Panc1 (cell line): ENCODE data around the gene MVD. TPM values are rescaled to one million over a fixed set of nuclear protein-coding genes. Genes with fewer than 3 reads are reported as not detected.

Experiments used
- ATAC-seq: fragments of 200-7000 bp; cut with Tn5 transposase; 2 replicates; pipeline ENCODE4 v1.9.1; 2020; ENCODE audit warnings: mild to moderate bottlenecking, moderate library complexity
- BruUV-seq: library from RNA; stranded (reverse); fragments of 400-500 nt; replicated peaks from 2 replicates; lab custom pipeline; 2021; lab: Mats Ljungman, UMichigan
- CTCF ChIA-PET: fragments of 300-600 bp; sonication (Branson Sonifier 250); formaldehyde crosslinking; loops from one replicate; lab custom pipeline; 2022; ENCODE audit warnings: antibody characterized with exemption; lab: Charles Lee
- POLR2A ChIA-PET: fragments of 300-600 bp; sonication (Branson Sonifier 250); formaldehyde crosslinking; loops from one replicate; lab custom pipeline; 2022; ENCODE audit warnings: antibody characterized with exemption; lab: Charles Lee
- DNase-seq: peaks from one replicate; pipeline ENCODE4 v3.0.0-alpha.2; 2010; ENCODE audit warnings: low read depth, low spot score
- H3K27ac ChIP-seq: 2 replicates; pipeline ENCODE4 v1.5.1; 2011; ENCODE audit warnings: mild to moderate bottlenecking, low read length, inconsistent platforms
- H3K27me3 ChIP-seq: fragments of 200-500 bp; sonication (Bioruptor generic); 2 replicates; pipeline ENCODE4 v1.6.0; 2014; ENCODE audit warnings: low read length, inconsistent platforms; ENCODE audit not compliant: control insufficient read depth, insufficient read depth
- H3K36me3 ChIP-seq: fragments of 200-500 bp; sonication (Bioruptor generic); 2 replicates; pipeline ENCODE4 v1.5.1; 2014; ENCODE audit warnings: inconsistent platforms, mild to moderate bottlenecking, low read length, moderate library complexity; ENCODE audit not compliant: control insufficient read depth, insufficient read depth
- H3K4me1 ChIP-seq: 2 replicates; pipeline ENCODE4 v1.5.1; 2011; ENCODE audit warnings: inconsistent platforms, mild to moderate bottlenecking, low read length, moderate library complexity; ENCODE audit not compliant: control insufficient read depth, insufficient read depth
- H3K4me3 ChIP-seq, 2 experiments: 2 replicates each; pipeline ENCODE4 v1.5.1; 2011 to 2012; ENCODE audit warnings: low read depth in 2 of 2, low read length in 2 of 2, mild to moderate bottlenecking in 2 of 2, inconsistent platforms in 1 of 2, moderate library complexity in 1 of 2
- H3K9me3 ChIP-seq: fragments of 200-500 bp; sonication (Bioruptor generic); 2 replicates; pipeline ENCODE4 v1.5.1; 2014; ENCODE audit warnings: low read depth, mild to moderate bottlenecking, inconsistent platforms, low read length, moderate library complexity; ENCODE audit not compliant: control insufficient read depth, insufficient read depth
- POLR2AphosphoS5 ChIP-seq: IDR thresholded peaks from 2 replicates; pipeline ENCODE4 v1.6.1; 2012; ENCODE audit warnings: mild to moderate bottlenecking, low read depth, low read length, moderate library complexity
- REST ChIP-seq, 2 experiments: IDR thresholded peaks; 2 replicates each; pipeline ENCODE4 v1.6.1; 2011 to 2012; ENCODE audit warnings: low read depth in 2 of 2, control low read depth in 1 of 2, low read length in 1 of 2, mild to moderate bottlenecking in 1 of 2, moderate library complexity in 1 of 2; ENCODE audit not compliant: insufficient read depth in 1 of 2
- SIN3A ChIP-seq: IDR thresholded peaks from 2 replicates; pipeline ENCODE4 v1.6.1; 2012; ENCODE audit warnings: low read depth, mild to moderate bottlenecking, low read length, moderate library complexity, borderline replicate concordance; ENCODE audit not compliant: insufficient read depth
- TCF7L2 ChIP-seq: IDR thresholded peaks from 2 replicates; pipeline ENCODE4 v1.6.1; 2011; ENCODE audit warnings: mild to moderate bottlenecking, low read depth, low read length, inconsistent platforms
- in situ Hi-C: cut with HindIII; loops from 2 replicates; pipeline ENCODE4 v1.10.0; 2016; ENCODE audit warnings: low sequenced_read_pairs, low pct_unique_long_range_greater_than_20kb
- intact Hi-C: fragments of 100-400 bp; cut with micrococcal nuclease; formaldehyde crosslinking; loops from one replicate; pipeline ENCODE4 v1.10.0; 2022; ENCODE audit not compliant: unreplicated experiment
- total RNA-seq: library from RNA; stranded (reverse); gene quantifications from one replicate; pipeline ENCODE4 v1.2.1, GENCODE V29; 2021; ENCODE audit not compliant: unreplicated experiment
- TF ChIP-seq, protein P1 (sequence below): fragments of 450-650 bp; IDR thresholded peaks from 2 replicates; pipeline ENCODE4 v1.5.1; 2017; ENCODE audit warnings: mild to moderate bottlenecking

MVD gene
- total RNA-seq, 1 experiment from 2014 or later = 96.8 TPM

- TF ChIP-seq SIN3A (no peak), TCF7L2 (no peak), REST (IDR thresholded peaks at IDR 0.05; ENCODE audit: insufficient read depth in 1 of 2, low read depth in 2 of 2, low read length in 1 of 2) (no peak), POLR2AphosphoS5 (no peak)
- TF ChIP-seq, protein P1, sequence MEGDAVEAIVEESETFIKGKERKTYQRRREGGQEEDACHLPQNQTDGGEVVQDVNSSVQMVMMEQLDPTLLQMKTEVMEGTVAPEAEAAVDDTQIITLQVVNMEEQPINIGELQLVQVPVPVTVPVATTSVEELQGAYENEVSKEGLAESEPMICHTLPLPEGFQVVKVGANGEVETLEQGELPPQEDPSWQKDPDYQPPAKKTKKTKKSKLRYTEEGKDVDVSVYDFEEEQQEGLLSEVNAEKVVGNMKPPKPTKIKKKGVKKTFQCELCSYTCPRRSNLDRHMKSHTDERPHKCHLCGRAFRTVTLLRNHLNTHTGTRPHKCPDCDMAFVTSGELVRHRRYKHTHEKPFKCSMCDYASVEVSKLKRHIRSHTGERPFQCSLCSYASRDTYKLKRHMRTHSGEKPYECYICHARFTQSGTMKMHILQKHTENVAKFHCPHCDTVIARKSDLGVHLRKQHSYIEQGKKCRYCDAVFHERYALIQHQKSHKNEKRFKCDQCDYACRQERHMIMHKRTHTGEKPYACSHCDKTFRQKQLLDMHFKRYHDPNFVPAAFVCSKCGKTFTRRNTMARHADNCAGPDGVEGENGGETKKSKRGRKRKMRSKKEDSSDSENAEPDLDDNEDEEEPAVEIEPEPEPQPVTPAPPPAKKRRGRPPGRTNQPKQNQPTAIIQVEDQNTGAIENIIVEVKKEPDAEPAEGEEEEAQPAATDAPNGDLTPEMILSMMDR = no peak
- DNase-seq = no peak
- no TSS peak for BruUV-seq
- H3K27ac ChIP-seq = no peak overlapping the region
- POLR2A ChIA-PET = no interaction called here
- no peaks in the 10 kb centered on the region for H3K27me3 ChIP-seq
- H3K4me3 ChIP-seq = no peak overlapping the region
- no peaks in the 10 kb centered on the region for H3K9me3 ChIP-seq
- H3K36me3 ChIP-seq = no peaks in the 10 kb centered on the region
- no peak for ATAC-seq
- CTCF ChIA-PET = no interaction called here
- in situ Hi-C loops = no loop called here
- no peaks in the 10 kb centered on the region for H3K4me1 ChIP-seq
- intact Hi-C loops = no loop called here
Observed at GRCh38 chr16:88636488-88637265, 26.2 kb downstream of the MVD start.

DNA sequence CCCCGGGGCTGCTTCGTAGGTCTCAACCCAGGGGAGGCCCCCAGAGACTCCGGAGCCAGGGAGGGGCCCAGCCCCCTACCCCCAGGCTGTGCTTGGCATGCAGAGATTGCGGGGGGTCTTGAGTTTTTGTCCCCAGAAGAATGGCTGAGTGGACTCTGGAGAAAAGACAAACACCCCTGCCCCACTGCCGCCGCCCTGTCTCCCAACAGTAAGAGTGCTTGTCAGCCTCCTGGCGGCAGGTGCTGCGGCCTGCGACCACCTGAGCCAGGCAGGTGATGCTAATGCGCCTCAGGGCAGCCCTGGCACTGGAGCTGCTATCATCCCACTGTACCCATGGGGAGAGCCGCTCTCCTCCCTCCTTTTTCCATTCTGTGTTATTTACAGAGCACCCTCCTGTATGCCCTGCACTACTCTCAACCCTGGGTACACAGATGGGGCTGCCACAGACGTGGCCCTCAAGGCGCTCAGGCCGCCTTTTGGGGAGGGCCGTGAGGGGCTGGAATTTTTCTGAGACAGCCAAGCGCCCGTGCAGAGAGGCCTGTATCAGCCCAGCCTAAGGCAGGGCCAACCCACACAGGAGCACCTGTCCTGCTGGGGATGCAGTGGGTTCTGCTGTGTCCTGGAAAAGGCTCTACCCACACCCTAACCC is 27.1 kb downstream of the MVD start:
- no peak for TF ChIP-seq REST (IDR thresholded peaks at IDR 0.05; ENCODE audit: insufficient read depth in 1 of 2, low read depth in 2 of 2, low read length in 1 of 2)
- no peak for TF ChIP-seq SIN3A
- TF ChIP-seq TCF7L2 = no peak
- TF ChIP-seq, protein P1 = no peak
- no peak for TF ChIP-seq POLR2AphosphoS5
- DNase-seq = no peak
- Histone ChIP-seq H3K9me3 (no peaks in the 10 kb centered on the region), H3K27ac (no peak overlapping the region), H3K4me3 (no peak overlapping the region), H3K4me1 (no peaks in the 10 kb centered on the region), H3K27me3 (no peaks in the 10 kb centered on the region), H3K36me3 (no peaks in the 10 kb centered on the region)
- ATAC-seq = no peak
- in situ Hi-C loops = no loop called here
- intact Hi-C loops = no loop called here
- CTCF ChIA-PET = no interaction called here
- POLR2A ChIA-PET = no interaction called here
- BruUV-seq = no TSS peak
